Measurements from ENCODE around the gene PKNOX2.

PKNOX2 gene

DNA sequence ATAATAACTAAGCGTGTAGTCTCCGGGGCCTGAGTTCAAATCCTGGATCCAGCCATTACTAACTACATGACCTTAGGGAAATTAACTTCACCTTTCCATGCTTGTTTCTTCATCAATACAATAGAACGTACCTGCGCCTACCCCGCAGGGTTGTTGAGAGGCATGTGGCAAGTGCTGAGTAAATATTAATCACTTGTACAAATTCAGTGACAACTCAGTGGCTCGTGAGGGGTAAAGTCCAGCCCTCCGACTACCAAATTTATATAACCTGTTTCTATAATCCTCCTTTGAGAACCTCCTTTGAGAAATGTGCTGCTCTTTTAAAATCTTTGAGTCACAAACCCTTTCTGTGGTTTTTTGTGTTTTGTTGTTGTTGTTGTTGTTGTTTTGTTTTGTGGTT lies 281.7 kb downstream of the PKNOX2 start:
- Mint-ChIP-seq H3K9me3 (no peaks in the 10 kb centered on the region), H3K27me3 (ENCODE audit: low read depth, poor library complexity) (peaks cover 11% of the 10 kb centered on the region), H3K4me3 (no peak overlapping the region), H3K36me3 (ENCODE audit: low read depth) (no peaks in the 10 kb centered on the region), H3K4me1 (peaks cover 47% of the 10 kb centered on the region), H3K27ac (peak overlapping the region; percentile 20)
- no peak for DNase-seq
- TF ChIP-seq, protein P1, sequence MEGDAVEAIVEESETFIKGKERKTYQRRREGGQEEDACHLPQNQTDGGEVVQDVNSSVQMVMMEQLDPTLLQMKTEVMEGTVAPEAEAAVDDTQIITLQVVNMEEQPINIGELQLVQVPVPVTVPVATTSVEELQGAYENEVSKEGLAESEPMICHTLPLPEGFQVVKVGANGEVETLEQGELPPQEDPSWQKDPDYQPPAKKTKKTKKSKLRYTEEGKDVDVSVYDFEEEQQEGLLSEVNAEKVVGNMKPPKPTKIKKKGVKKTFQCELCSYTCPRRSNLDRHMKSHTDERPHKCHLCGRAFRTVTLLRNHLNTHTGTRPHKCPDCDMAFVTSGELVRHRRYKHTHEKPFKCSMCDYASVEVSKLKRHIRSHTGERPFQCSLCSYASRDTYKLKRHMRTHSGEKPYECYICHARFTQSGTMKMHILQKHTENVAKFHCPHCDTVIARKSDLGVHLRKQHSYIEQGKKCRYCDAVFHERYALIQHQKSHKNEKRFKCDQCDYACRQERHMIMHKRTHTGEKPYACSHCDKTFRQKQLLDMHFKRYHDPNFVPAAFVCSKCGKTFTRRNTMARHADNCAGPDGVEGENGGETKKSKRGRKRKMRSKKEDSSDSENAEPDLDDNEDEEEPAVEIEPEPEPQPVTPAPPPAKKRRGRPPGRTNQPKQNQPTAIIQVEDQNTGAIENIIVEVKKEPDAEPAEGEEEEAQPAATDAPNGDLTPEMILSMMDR (IDR thresholded peaks at IDR 0.05): no peak

DNA sequence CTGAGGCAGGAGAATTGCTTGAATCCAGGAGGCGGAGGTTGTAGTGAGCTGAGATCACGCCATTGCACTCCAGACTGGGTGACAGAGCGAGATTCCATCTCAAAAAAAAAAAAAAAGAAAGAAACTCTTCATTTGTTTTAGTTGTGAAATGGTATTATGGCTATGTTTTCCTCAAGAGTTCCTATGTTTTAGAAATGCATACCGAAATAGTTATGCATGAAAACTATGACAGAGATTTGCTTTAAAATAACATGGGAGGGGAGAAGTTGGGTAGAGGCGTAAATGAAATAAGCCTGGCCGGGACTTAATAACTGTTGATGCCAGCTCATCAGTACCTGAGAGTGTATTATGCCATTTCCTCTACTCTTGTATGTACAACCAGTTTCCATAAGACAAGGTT lies 283.2 kb downstream of the PKNOX2 start:
- no peak overlapping the region for H3K27ac Mint-ChIP-seq
- peaks cover 53% of the 10 kb centered on the region for H3K4me1 Mint-ChIP-seq

DNA sequence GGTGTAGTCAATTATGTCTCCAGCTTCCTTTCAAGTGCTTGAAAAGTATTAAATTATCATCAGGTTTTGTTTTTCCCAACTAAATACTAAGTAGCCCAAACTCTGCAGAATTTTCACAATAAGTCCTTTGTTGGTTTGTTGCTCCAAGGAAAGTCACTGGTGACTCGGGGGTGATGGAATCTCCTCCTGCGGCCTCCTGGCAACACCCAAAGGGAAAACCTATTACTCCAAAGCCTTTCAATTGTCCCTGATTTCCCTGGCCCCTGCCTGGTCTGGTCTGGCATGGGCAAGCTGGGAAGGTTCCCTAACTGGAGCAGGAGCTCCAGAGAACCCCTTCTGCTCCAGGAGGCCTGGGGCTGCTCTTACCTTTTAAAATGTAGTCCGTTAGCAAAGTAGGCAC lies 283.6 kb downstream of the PKNOX2 start:
- TF ChIP-seq, protein P1 (IDR thresholded peaks at IDR 0.05): no peak
- no peak for DNase-seq
- H3K27ac Mint-ChIP-seq: no peak overlapping the region
- no peaks in the 10 kb centered on the region for H3K9me3 Mint-ChIP-seq
- no peak overlapping the region for H3K4me3 Mint-ChIP-seq
- no peaks in the 10 kb centered on the region for H3K36me3 Mint-ChIP-seq (ENCODE audit: low read depth)
- peaks cover 53% of the 10 kb centered on the region for H3K4me1 Mint-ChIP-seq
- peaks cover 5% of the 10 kb centered on the region for H3K27me3 Mint-ChIP-seq (ENCODE audit: low read depth, poor library complexity)

More for the DNA sequence above, 283.2 kb downstream of the PKNOX2 start:
- no peak overlapping the region for H3K4me3 Mint-ChIP-seq
- H3K9me3 Mint-ChIP-seq: no peaks in the 10 kb centered on the region
- no peak for DNase-seq
- TF ChIP-seq, protein P1 (IDR thresholded peaks at IDR 0.05): no peak
- no peaks in the 10 kb centered on the region for H3K36me3 Mint-ChIP-seq (ENCODE audit: low read depth)
- peaks cover 5% of the 10 kb centered on the region for H3K27me3 Mint-ChIP-seq (ENCODE audit: low read depth, poor library complexity)

DNA sequence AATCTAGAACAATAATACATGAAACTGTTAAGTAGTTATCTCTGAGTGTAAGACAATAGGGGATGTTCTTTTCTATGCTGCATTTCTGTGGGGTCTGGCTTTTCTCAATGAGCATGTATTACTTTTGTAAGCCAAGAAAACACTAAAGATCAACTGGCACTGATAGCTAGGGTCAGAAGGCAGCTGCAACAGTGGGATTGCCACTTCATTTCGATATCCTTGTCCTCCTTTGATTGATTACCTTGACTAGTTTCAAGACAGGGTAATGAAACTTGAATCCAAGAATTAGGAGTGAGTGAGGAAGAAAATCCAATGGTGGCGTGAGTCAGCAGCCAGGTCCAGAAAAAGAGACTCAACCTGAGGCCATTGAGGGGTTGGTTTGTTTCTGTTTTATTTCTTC lies 285.0 kb downstream of the PKNOX2 start:
- H3K4me3 Mint-ChIP-seq: no peak overlapping the region
- no peak overlapping the region for H3K27ac Mint-ChIP-seq
- no peaks in the 10 kb centered on the region for H3K36me3 Mint-ChIP-seq (ENCODE audit: low read depth)
- H3K4me1 Mint-ChIP-seq: peaks cover 39% of the 10 kb centered on the region
- TF ChIP-seq, protein P1 (IDR thresholded peaks at IDR 0.05): no peak
- H3K9me3 Mint-ChIP-seq: no peaks in the 10 kb centered on the region
- H3K27me3 Mint-ChIP-seq (ENCODE audit: low read depth, poor library complexity): peaks cover 5% of the 10 kb centered on the region
- no peak for DNase-seq

DNA sequence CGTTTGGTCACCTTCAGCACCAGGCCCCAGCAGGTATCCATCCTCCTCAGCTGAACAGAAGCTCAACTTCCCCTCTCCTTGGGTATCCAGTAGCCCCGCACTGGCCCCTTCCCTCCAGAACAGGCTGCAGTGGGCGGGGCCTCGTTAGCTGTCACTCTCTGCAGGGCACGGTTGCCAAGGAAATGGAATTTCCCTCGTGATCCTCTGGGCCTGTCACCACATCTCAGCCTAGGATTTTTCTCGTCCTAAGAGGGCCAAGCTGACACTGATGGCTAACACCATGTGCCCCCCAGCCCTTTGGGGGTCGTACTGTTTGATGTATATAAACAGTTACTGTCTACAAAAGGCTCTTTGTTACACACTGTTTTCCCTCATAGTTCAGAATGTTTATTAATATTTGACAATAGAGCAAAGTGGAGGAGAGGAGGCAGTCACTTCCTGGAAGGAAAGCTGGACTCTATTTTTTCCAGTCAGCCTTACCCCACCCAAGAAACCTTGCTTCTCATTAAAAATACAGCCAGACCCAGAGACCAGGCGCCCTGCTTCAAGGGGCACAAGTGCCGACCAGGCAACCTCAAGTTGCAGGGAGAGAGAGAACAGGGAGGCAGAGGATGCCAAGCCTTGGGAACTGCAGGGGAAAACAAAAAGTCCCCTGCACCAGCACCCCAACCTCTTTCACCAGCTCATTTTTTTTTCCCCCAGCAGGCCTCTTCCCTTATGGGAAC lies 287.0 kb downstream of the PKNOX2 start:
- peak; percentile 84 for DNase-seq
- peak overlapping the region; percentile 80 for H3K27ac Mint-ChIP-seq
- H3K27me3 Mint-ChIP-seq (ENCODE audit: low read depth, poor library complexity): peaks cover 3% of the 10 kb centered on the region

More for the DNA sequence above, 287.0 kb downstream of the PKNOX2 start:
- TF ChIP-seq, protein P1 (IDR thresholded peaks at IDR 0.05): no peak
- H3K9me3 Mint-ChIP-seq: no peaks in the 10 kb centered on the region
- H3K4me3 Mint-ChIP-seq: no peak overlapping the region
- peaks cover 41% of the 10 kb centered on the region for H3K4me1 Mint-ChIP-seq
- no peaks in the 10 kb centered on the region for H3K36me3 Mint-ChIP-seq (ENCODE audit: low read depth)
